Measurements from ENCODE around the gene PAPPA2.
"Not testable (repeated sequence)": the region's sequence is repeated elsewhere in the genome, so short reads cannot be mapped to it uniquely, and the experiment has no call there.

Gene PAPPA2

DNA sequence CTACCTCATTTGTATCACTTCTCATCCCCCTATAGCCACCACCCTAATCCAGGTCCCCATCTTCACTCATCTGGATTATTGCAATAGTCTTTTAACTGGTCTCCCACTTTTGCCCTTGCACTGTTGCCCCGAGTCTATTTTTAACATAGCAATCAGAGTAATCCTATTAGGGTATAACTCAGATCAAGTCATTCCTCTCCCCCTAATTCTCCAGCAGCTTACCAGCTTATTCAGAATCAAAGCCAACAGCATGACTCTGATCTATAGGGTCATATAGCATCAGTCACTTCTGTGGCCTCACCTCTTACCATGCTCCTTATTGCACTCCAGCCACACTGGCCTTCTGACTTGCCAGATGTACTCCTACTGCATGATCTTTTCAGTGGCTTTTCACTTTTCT lies 140.7 kb downstream of the PAPPA2 start:
- no peak for DNase-seq (ENCODE audit: low spot score)

DNA sequence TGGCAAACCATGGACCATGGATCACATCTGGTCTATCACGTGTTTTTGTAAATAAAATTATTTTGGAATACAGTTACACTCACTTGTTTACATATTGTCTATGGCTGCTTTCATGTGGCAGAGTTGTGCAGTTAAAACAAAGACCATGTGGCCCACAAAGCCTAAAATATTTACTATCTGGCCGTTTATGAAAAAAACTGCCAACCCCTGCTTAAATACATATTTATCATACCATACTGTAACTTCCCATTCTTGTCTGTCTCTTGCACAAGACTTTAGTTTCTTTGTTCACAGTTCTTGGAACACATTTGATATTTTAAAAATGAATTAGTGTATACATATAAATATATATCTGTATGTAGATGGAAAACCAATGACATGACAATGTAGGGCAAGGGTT lies 141.5 kb downstream of the PAPPA2 start:
- DNase-seq (ENCODE audit: low spot score) = no peak

DNA sequence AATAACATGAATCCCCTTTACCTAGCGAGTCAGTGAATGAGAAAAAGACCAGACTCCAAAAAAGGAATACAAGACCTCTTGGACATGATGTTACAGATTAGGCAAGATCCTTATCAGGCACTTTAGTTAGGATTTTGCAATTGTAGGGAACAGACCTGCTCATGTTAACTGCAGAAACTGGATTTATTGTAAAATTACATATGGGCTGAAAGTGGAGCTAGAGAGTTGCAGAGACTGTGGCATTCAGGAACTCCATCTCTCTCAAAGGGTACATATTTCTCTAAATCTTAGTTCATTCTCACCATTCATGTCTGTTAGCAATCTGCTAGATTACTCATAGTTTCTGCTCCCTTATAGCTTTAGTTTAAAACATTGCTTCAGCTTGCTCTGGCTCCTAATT lies 142.2 kb downstream of the PAPPA2 start:
- no peak for DNase-seq (ENCODE audit: low spot score)

- no peak for DNase-seq (ENCODE audit: low spot score)
These were observed 146.8 kb downstream of the PAPPA2 start for GRCh38 chr1:176609556-176610408.

GRCh38 chr1:176612791-176613190 lies 149.8 kb downstream of the PAPPA2 start:
- DNase-seq (ENCODE audit: low spot score) = no peak

- DNase-seq (ENCODE audit: low spot score) = no peak
These were observed 154.9 kb downstream of the PAPPA2 start for GRCh38 chr1:176617881-176618280.

GRCh38 chr1:176619261-176619660 lies 156.3 kb downstream of the PAPPA2 start:
- DNase-seq (ENCODE audit: low spot score) = no peak

GRCh38 chr1:176625365-176625764 lies 162.4 kb downstream of the PAPPA2 start:
- DNase-seq (ENCODE audit: low spot score) = no peak

- DNase-seq (ENCODE audit: low spot score) = no peak
These were observed 163.6 kb downstream of the PAPPA2 start for GRCh38 chr1:176626572-176627061.

DNA sequence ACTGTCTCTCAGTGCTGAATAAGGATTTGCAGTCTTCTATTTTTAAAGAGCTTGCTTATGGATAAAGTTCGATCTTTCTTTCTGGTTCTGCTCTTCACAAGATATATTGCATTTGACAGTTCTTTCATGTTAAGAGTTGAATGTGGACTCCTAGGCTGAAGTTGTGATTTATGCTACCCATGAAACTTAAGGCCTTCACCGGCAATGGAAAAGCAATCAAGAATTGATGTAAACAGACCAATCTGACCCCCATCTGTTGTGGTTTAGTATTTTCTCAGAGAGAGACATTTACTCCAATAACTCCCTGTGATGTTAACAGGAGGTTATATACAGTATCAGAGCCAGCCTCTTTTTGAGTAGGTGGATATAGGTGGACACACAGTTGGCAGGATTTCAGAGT lies 165.8 kb downstream of the PAPPA2 start:
- DNase-seq (ENCODE audit: low spot score) = no peak

- DNase-seq (ENCODE audit: low spot score) = not testable (repeated sequence)
These were observed 171.8 kb downstream of the PAPPA2 start for GRCh38 chr1:176634733-176635132.

DNA sequence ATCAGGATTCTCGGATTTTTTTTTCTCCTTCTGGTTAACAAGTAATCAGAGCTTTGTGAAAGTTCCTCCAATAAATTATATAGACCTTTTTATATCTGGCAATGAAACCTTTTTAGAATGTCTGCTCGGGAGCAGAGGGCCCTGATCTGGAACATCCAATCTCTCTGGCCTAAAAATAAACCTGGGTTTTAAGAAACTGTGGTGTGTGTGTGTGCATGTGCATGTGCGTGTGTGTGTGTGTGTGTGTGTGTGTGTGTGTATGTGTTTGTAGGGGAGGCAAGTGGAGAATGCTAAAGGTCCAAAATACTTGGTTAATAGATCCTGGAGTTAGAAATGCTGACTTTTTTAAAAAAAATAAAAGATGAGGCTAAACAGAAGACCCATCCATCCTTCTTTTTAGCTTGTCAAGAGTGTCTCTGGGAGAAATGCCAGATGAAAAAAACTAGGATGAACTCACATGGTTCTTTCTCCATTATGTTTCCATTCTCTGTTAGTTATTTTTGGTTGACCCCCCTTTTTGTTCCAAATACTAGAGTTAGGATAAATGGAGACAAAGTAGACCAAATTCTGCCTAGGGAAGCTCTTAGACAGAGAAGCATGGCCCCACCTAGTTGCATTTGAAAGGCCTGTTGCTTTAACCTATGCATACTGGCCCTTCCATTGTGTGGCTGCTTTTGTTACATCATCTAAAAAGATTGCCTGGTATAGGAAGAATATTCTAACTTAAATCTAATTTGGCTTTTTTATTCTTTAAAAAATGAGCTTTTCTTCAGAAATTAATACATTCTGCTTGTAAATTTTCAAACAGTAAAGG lies 175.9 kb downstream of the PAPPA2 start:
- no peak for DNase-seq (ENCODE audit: low spot score)

DNA sequence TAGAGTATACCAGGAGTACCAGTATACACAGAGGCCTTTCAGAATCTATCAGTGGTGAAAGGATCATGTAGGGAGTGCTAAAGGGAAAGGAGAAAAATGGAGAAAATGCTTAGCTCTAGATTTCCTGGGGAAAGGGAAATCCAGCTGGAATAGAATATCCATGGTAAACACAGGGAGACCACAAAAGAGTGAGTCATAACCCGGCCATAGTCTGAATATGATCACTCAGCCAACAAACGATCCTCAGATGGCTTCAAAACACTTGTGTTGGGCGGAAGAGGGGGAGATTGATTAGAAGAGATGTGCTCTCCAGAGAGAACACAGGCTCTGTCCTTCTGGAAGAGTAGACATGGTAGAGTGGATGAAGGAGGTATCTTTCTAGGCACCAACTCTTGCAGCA lies 180.6 kb downstream of the PAPPA2 start:
- no peak for DNase-seq (ENCODE audit: low spot score)

GRCh38 chr1:176648556-176648955 lies 185.6 kb downstream of the PAPPA2 start:
- no peak for DNase-seq (ENCODE audit: low spot score)

DNA sequence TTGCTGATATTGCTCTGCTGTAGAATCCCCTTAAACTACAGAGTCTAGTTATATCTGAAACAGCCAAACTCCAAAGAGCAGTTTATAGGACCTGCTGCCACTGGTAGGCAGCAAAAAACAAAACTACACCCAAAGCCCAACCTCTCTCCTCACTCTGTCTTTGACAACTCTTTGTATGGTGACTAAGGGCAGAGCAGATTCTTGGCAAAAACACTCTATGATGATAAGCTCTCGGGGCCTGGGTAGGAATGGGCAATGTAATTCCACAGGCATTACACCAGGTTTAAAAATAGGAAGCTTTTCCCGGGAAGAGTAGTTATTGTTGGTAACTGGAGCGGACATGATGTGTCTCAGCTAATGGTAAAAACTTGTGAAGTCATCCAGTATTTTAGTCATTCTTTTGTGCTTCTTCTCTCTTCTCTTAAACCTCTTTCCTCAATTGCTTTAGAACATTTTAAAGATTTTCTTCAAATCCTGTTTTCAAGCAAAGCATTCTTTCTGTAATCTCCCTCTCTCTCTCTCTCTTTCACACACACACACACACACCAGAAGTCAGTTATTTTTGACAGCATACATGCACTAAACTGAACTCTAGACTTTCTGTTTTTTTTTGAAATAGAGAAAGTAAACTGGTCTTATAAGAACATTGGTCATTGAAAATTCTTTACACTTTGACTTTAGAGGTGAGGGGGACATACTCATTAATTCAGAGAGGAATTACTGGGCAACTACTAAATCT lies 193.5 kb downstream of the PAPPA2 start:
- no peak for DNase-seq (ENCODE audit: low spot score)

GRCh38 chr1:176669782-176670181 lies 206.8 kb downstream of the PAPPA2 start:
- DNase-seq (ENCODE audit: low spot score) = no peak

GRCh38 chr1:176670853-176671252 lies 207.9 kb downstream of the PAPPA2 start:
- no peak for DNase-seq (ENCODE audit: low spot score)

DNA sequence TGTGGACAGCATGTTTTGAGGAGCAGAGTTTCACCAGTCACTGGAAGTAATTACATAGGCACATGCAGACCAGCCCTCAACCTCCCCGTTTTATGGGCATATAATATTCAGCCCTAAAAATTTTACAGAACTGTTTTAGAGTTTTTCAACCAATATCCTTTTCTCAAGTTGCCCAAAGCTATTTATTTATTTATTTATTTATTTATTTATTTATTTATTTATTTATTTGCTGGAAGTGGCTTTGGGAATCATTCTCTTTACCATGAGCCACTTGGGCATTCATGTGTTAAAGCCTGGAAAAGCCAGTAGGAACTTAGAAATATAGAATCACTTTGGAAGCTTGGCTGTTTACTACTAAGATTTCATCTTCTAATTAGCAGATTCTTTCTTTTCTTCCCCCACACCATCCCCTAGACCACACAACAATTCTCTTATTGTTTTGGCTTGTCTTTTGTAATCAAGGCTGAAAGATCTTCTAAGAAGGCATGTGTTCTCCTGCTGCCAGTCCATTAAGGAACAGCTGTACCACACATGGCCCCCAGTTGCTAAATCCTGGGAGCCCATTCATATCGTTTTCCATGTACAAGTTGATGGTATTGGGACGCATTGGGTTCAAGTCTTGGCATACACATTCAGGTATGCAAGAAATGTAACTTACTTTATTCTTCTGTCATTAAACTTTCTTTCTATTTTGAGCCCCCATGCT lies 220.0 kb downstream of the PAPPA2 start:
- DNase-seq (ENCODE audit: low spot score) = no peak

GRCh38 chr1:176691251-176692228 lies 228.6 kb downstream of the PAPPA2 start:
- no peak for DNase-seq (ENCODE audit: low spot score)

DNA sequence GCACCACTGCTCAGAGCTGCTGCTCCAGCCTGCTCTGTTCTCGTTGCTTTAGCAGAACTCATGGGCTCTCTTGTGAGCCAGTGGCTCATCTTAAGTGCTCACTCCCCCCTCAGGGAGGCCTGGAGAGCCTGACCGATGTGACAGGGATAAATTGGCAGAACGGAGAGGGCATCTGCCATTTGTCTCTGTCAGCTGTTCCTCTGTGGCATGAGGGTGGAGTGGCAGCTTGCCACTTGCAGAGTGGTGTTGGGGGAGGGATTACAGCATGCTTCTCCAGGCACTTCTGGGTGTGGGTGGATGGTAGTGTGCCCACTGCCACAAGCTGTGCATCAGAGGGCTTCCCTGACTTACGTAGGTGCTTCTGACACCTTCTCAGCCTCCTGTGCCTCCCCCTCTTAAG lies 229.5 kb downstream of the PAPPA2 start:
- no peak for DNase-seq (ENCODE audit: low spot score)

All from left forelimb (tissue), 1 donor.